Caco-2 (cell line): Measurements from ENCODE around the gene COPRS. TPM values are rescaled to one million over a fixed set of nuclear protein-coding genes. Genes with fewer than 3 reads are reported as not detected.

ENCODE experiments used
- BruUV-seq: library from RNA; stranded (reverse); fragments of 400-500 nt; replicated peaks from 2 replicates; lab custom pipeline; 2021; lab: Mats Ljungman, UMichigan
- CTCF ChIA-PET: fragments of 300-600 bp; sonication (Branson Sonifier 250); formaldehyde crosslinking; loops from one replicate; lab custom pipeline; 2022; ENCODE audit warnings: antibody characterized with exemption; lab: Charles Lee
- POLR2A ChIA-PET: fragments of 300-600 bp; sonication (Branson Sonifier 250); formaldehyde crosslinking; loops from one replicate; lab custom pipeline; 2022; ENCODE audit warnings: antibody characterized with exemption; lab: Charles Lee
- DNase-seq, 2 experiments: peaks; one replicate each; pipeline versions ENCODE4 v3.0.0 to v3.0.0-alpha.2; 2020 to 2022
- H3K27me3 ChIP-seq: replicated peaks from 2 replicates; pipeline ENCODE4 v1.6.0; 2011; ENCODE audit warnings: low read length; ENCODE audit not compliant: control insufficient read depth, insufficient read depth
- H3K36me3 ChIP-seq: 2 replicates; pipeline ENCODE4 v1.5.1; 2011; ENCODE audit warnings: low read length; ENCODE audit not compliant: control insufficient read depth, insufficient read depth
- H3K4me1 ChIP-seq: fragments of 250-450 bp; sonication (Bioruptor Pico); 2 replicates; pipeline ENCODE4 v1.5.1; 2020; ENCODE audit warnings: mild to moderate bottlenecking
- H3K4me3 ChIP-seq: 2 replicates; pipeline ENCODE4 v1.5.1; 2011; ENCODE audit warnings: low read depth, mild to moderate bottlenecking, control low read depth, low read length
- H3K9me3 ChIP-seq: fragments of 250-450 bp; sonication (Bioruptor Pico); 2 replicates; pipeline ENCODE4 v1.5.1; 2020; ENCODE audit warnings: mild to moderate bottlenecking, moderate library complexity
- H3K27ac Mint-ChIP-seq: one replicate; pipeline ENCODE4 v1.8.0; 2022; ENCODE audit warnings: mixed read lengths; ENCODE audit not compliant: unreplicated experiment
- H3K27me3 Mint-ChIP-seq: one replicate; pipeline ENCODE4 v1.8.0; 2022; ENCODE audit warnings: mixed read lengths; ENCODE audit not compliant: insufficient read depth, unreplicated experiment
- H3K36me3 Mint-ChIP-seq: one replicate; pipeline ENCODE4 v1.8.0; 2022; ENCODE audit warnings: mild to moderate bottlenecking, mixed read lengths; ENCODE audit not compliant: insufficient read depth, unreplicated experiment
- H3K4me1 Mint-ChIP-seq: one replicate; pipeline ENCODE4 v1.8.0; 2022; ENCODE audit warnings: low read depth, mixed read lengths; ENCODE audit not compliant: unreplicated experiment
- H3K4me3 Mint-ChIP-seq: one replicate; pipeline ENCODE4 v1.8.0; 2022; ENCODE audit warnings: mild to moderate bottlenecking, moderate library complexity, mixed read lengths; ENCODE audit not compliant: unreplicated experiment
- H3K9me3 Mint-ChIP-seq: one replicate; pipeline ENCODE4 v1.8.0; 2022; ENCODE audit warnings: mixed read lengths; ENCODE audit not compliant: unreplicated experiment
- CTCF ChIP-seq, 2 experiments: fragments of 200-600 bp in 1 of 2; IDR thresholded peaks; 1 replicate in 1 of 2; 2 replicates in 1 of 2; pipeline versions ENCODE4 v1.5.1 to v1.8.0; 2011 to 2022; ENCODE audit warnings: antibody characterized with exemption in 1 of 2, control low read depth in 1 of 2, inconsistent platforms in 1 of 2, low read depth in 1 of 2, low read length in 1 of 2, mild to moderate bottlenecking in 1 of 2, moderate library complexity in 1 of 2; ENCODE audit not compliant: insufficient read depth in 1 of 2, severe bottlenecking in 1 of 2, unreplicated experiment in 1 of 2
- intact Hi-C: fragments of 100-400 bp; cut with micrococcal nuclease; formaldehyde crosslinking; loops from one replicate; pipeline ENCODE4 v1.10.0; 2022; ENCODE audit not compliant: unreplicated experiment
- total RNA-seq: library from RNA; stranded (reverse); gene quantifications from 2 replicates; pipeline ENCODE4 v1.2.3, GENCODE V29; 2022

COPRS gene
- total RNA-seq, 1 experiment from 2014 or later: 62.2 TPM

GRCh38 chr17:31853911-31854470, 5.1 kb downstream of the COPRS start:
- BruUV-seq: no TSS peak
- no peak for DNase-seq
- intact Hi-C loops: no loop called here

GRCh38 chr17:31845291-31845690, 13.8 kb downstream of the COPRS start:
- H3K27me3 Mint-ChIP-seq: no peaks in the 10 kb centered on the region
- no peak overlapping the region for H3K27ac Mint-ChIP-seq
- H3K4me3 Mint-ChIP-seq: no peak overlapping the region
- BruUV-seq: no TSS peak
- H3K36me3 Mint-ChIP-seq: no peaks in the 10 kb centered on the region
- H3K27me3 ChIP-seq: no peaks in the 10 kb centered on the region
- no peak for TF ChIP-seq CTCF (IDR thresholded peaks at IDR 0.05; ENCODE audit: insufficient read depth in 1 of 2, low read depth in 1 of 2, low read length in 1 of 2, severe bottlenecking in 1 of 2, unreplicated experiment in 1 of 2)
- POLR2A ChIA-PET: no interaction called here
- DNase-seq: no peak
- H3K9me3 Mint-ChIP-seq: no peaks in the 10 kb centered on the region
- H3K4me3 ChIP-seq: no peak overlapping the region
- H3K4me1 Mint-ChIP-seq: peaks cover 7% of the 10 kb centered on the region
- peaks cover 6% of the 10 kb centered on the region for H3K4me1 ChIP-seq
- H3K36me3 ChIP-seq: no peaks in the 10 kb centered on the region
- no peaks in the 10 kb centered on the region for H3K9me3 ChIP-seq
- CTCF ChIA-PET: no interaction called here
- intact Hi-C loops: no loop called here

More at GRCh38 chr17:31853911-31854470, 5.1 kb downstream of the COPRS start:
- no peaks in the 10 kb centered on the region for H3K9me3 Mint-ChIP-seq
- ChIA-PET POLR2A (no interaction called here), CTCF (interaction anchor here (0.7 kb wide), 1 partner anchor 465 kb away, joined by 9 read pairs; no protein-coding TSS in a partner anchor)
- no peak overlapping the region for H3K4me3 Mint-ChIP-seq
- peaks cover 26% of the 10 kb centered on the region for H3K36me3 Mint-ChIP-seq
- H3K36me3 ChIP-seq: no peaks in the 10 kb centered on the region; the same call in 1 of the 2 replicates
- TF ChIP-seq CTCF (IDR thresholded peaks at IDR 0.05; ENCODE audit: insufficient read depth in 1 of 2, low read depth in 1 of 2, low read length in 1 of 2, severe bottlenecking in 1 of 2, unreplicated experiment in 1 of 2): no peak
- no peaks in the 10 kb centered on the region for H3K27me3 Mint-ChIP-seq
- H3K9me3 ChIP-seq: no peaks in the 10 kb centered on the region
- H3K27me3 ChIP-seq: no peaks in the 10 kb centered on the region
- H3K4me3 ChIP-seq: no peak overlapping the region
- H3K27ac Mint-ChIP-seq: no peak overlapping the region
- H3K4me1 Mint-ChIP-seq: peaks cover 19% of the 10 kb centered on the region
- no peaks in the 10 kb centered on the region for H3K4me1 ChIP-seq

GRCh38 chr17:31843070-31843745, 15.8 kb downstream of the COPRS start:
- no peak for DNase-seq
- Histone ChIP-seq H3K4me1 (peaks cover 6% of the 10 kb centered on the region), H3K27me3 (no peaks in the 10 kb centered on the region), H3K4me3 (no peak overlapping the region), H3K9me3 (no peaks in the 10 kb centered on the region), H3K36me3 (no peaks in the 10 kb centered on the region)
- TF ChIP-seq CTCF (IDR thresholded peaks at IDR 0.05; ENCODE audit: insufficient read depth in 1 of 2, low read depth in 1 of 2, low read length in 1 of 2, severe bottlenecking in 1 of 2, unreplicated experiment in 1 of 2): no peak
- H3K27ac Mint-ChIP-seq: no peak overlapping the region
- peaks cover 7% of the 10 kb centered on the region for H3K4me1 Mint-ChIP-seq
- intact Hi-C loops: loop anchor here (2.0 to 5.0 kb wide), 4 partner anchors 38 to 292 kb away; no protein-coding TSS in a partner anchor
- no peaks in the 10 kb centered on the region for H3K27me3 Mint-ChIP-seq
- no peaks in the 10 kb centered on the region for H3K36me3 Mint-ChIP-seq
- no TSS peak for BruUV-seq
- H3K4me3 Mint-ChIP-seq: no peak overlapping the region
- ChIA-PET CTCF (interaction anchor here (0.6 to 2.1 kb wide), 10 partner anchors 16 to 293 kb away, joined by 3 to 30 read pairs (median 4); partner anchors contain the start of gene COPRS), POLR2A (no interaction called here)
- H3K9me3 Mint-ChIP-seq: no peaks in the 10 kb centered on the region
